Left ventricle myocardium inferior (tissue), 1 donor: Measurements from ENCODE around the gene TLL1. TPM values are rescaled to one million over a fixed set of nuclear protein-coding genes. Genes with fewer than 3 reads are reported as not detected.

Experiments
- DNase-seq: peaks from one replicate; pipeline ENCODE4 v3.0.0-alpha.2; 2020
- H3K27ac ChIP-seq: fragments of 200-600 bp; replicated peaks from 2 replicates; pipeline ENCODE4 v1.8.0; 2021
- H3K27me3 ChIP-seq: fragments of 200-600 bp; 2 replicates; pipeline ENCODE4 v1.8.0; 2021; ENCODE audit warnings: low read depth
- H3K36me3 ChIP-seq: fragments of 200-600 bp; 2 replicates; pipeline ENCODE4 v1.8.0; 2021
- H3K4me1 ChIP-seq: fragments of 200-600 bp; 2 replicates; pipeline ENCODE4 v1.8.0; 2021
- H3K4me3 ChIP-seq: fragments of 200-600 bp; 2 replicates; pipeline ENCODE4 v1.8.0; 2021; ENCODE audit warnings: mild to moderate bottlenecking, moderate library complexity
- H3K9me3 ChIP-seq: fragments of 200-600 bp; replicated peaks from 2 replicates; pipeline ENCODE4 v1.8.0; 2021
- CTCF ChIP-seq: fragments of 200-600 bp; IDR thresholded peaks from 2 replicates; pipeline ENCODE4 v1.8.0; 2021; ENCODE audit warnings: antibody characterized with exemption, mild to moderate bottlenecking, borderline replicate concordance
- intact Hi-C: fragments of 100-400 bp; cut with micrococcal nuclease; formaldehyde crosslinking; loops from one replicate; pipeline ENCODE4 v1.11.0; 2022
- total RNA-seq: library from RNA; stranded (reverse); fragmentation: NEBNext Ultra II Directional; extraction: Animal tissue kit (Norgen Biotek cat#: 25700); gene quantifications from one replicate; pipeline ENCODE4 v1.2.1, GENCODE V29; 2021
- donor health status: DM: no; HTN: yes; CAD: no; lungs with severe emphysema.

TLL1 gene
- total RNA-seq, 1 donor from 2014 or later = 1.0 TPM

GRCh38 chr4:165986956-165987698 is 114.1 kb downstream of the TLL1 start:
- TF ChIP-seq CTCF = no peak
- no peak for DNase-seq
- H3K9me3 ChIP-seq = no peaks in the 10 kb centered on the region
- intact Hi-C loops = no loop called here
- H3K4me1 ChIP-seq = no peaks in the 10 kb centered on the region
- H3K27me3 ChIP-seq = no peaks in the 10 kb centered on the region
- H3K27ac ChIP-seq = no peak overlapping the region
- no peak overlapping the region for H3K4me3 ChIP-seq
- H3K36me3 ChIP-seq = no peaks in the 10 kb centered on the region

DNA sequence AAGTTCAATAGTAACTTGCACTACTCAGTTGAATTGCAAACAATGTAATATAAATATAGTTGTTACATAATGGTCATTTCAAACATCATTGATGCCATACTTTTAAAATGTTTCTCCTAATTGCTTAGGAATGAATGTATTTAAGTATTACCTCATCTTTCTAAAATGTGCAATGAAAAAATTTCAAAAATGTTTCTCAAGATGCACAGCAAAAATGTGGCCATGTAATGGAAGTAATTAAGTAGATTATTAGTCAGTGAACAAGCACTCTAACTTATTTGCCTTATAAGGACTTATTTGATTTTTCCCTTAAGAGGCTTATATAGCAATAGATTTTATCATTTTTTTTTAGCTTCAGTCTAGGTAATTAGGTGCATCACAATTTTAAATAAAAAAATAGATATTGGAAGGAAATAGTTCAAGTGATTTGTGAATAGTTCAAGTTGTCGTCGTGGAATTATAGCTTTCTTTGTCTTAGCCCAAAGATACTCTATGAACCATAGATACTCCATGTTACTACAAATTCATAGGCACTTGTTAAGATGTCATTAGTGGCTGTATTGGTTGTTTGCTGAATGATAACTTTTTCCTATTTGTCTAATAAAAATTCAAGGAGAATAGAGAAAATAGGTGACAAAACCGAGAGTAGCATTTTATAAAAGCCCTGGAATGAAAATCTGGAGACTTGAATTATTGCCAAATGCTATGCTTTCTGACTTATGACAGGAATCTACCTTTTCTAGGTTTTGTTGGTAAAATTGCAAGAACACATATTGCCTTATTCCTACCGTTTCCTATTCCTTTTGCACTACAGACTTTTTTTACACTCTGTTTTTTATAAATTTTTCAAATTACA is 118.5 kb downstream of the TLL1 start:
- no peaks in the 10 kb centered on the region for H3K9me3 ChIP-seq
- no peaks in the 10 kb centered on the region for H3K27me3 ChIP-seq
- H3K27ac ChIP-seq = no peak overlapping the region
- intact Hi-C loops = no loop called here
- no peak overlapping the region for H3K4me3 ChIP-seq
- DNase-seq = no peak
- no peaks in the 10 kb centered on the region for H3K36me3 ChIP-seq
- no peak for TF ChIP-seq CTCF
- no peaks in the 10 kb centered on the region for H3K4me1 ChIP-seq

GRCh38 chr4:165992283-165992682 is 119.2 kb downstream of the TLL1 start:
- TF ChIP-seq CTCF = no peak
- Histone ChIP-seq H3K4me3 (no peak overlapping the region), H3K27me3 (no peaks in the 10 kb centered on the region), H3K27ac (no peak overlapping the region), H3K9me3 (no peaks in the 10 kb centered on the region), H3K4me1 (no peaks in the 10 kb centered on the region), H3K36me3 (no peaks in the 10 kb centered on the region)
- no peak for DNase-seq
- intact Hi-C loops = no loop called here

DNA sequence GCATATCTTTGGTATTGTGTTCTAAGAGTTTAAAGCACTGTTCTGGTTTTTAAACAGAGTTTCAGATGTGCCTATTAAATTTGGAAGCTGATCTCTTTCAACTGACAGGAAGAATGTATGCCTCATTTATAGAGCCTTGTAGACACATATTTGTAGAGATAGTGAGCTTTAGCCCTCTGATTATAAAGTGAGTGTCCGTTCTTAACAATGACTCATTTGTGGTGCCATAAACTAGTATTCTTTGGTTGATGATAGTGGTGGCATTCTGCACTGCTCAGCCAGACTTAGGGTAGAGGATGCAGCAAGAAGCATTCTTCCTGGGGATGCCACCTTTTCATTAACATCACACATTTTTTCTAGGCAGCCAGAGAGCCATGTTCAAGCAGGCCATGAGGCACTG is 121.7 kb downstream of the TLL1 start:
- Histone ChIP-seq H3K27me3 (no peaks in the 10 kb centered on the region), H3K4me3 (no peak overlapping the region), H3K36me3 (no peaks in the 10 kb centered on the region), H3K4me1 (no peaks in the 10 kb centered on the region), H3K27ac (no peak overlapping the region), H3K9me3 (no peaks in the 10 kb centered on the region)
- no peak for TF ChIP-seq CTCF
- no peak for DNase-seq
- intact Hi-C loops = no loop called here

GRCh38 chr4:166003811-166004210 is 130.8 kb downstream of the TLL1 start:
- intact Hi-C loops = no loop called here
- H3K36me3 ChIP-seq = no peaks in the 10 kb centered on the region
- no peaks in the 10 kb centered on the region for H3K9me3 ChIP-seq

More at GRCh38 chr4:166003811-166004210, 130.8 kb downstream of the TLL1 start:
- Histone ChIP-seq H3K27ac (no peak overlapping the region), H3K4me1 (no peaks in the 10 kb centered on the region), H3K27me3 (no peaks in the 10 kb centered on the region), H3K4me3 (no peak overlapping the region)
- TF ChIP-seq CTCF = no peak
- DNase-seq = no peak
